ENCODE data around the gene WIPF1.

Gene WIPF1

GRCh38 chr2:174630107-174630506, 32.5 kb upstream of the WIPF1 start:
- TF ChIP-seq CTCF (IDR thresholded peaks at IDR 0.05; ENCODE audit: extremely low read depth, missing control alignments): no peak
- no peak for DNase-seq (ENCODE audit: low spot score)

GRCh38 chr2:174629506-174629905, 31.9 kb upstream of the WIPF1 start:
- no peak for DNase-seq (ENCODE audit: low spot score)

GRCh38 chr2:174628528-174629169, 31.0 kb upstream of the WIPF1 start:
- no peak for DNase-seq (ENCODE audit: low spot score)
- TF ChIP-seq CTCF (IDR thresholded peaks at IDR 0.05; ENCODE audit: extremely low read depth, missing control alignments): no peak

More at GRCh38 chr2:174629506-174629905, 31.9 kb upstream of the WIPF1 start:
- TF ChIP-seq CTCF (IDR thresholded peaks at IDR 0.05; ENCODE audit: extremely low read depth, missing control alignments): no peak

GRCh38 chr2:174627216-174627615, 29.6 kb upstream of the WIPF1 start:
- no peak for TF ChIP-seq CTCF (IDR thresholded peaks at IDR 0.05; ENCODE audit: extremely low read depth, missing control alignments)
- DNase-seq (ENCODE audit: low spot score): no peak

GRCh38 chr2:174624895-174625430, 27.4 kb upstream of the WIPF1 start:
- TF ChIP-seq CTCF (IDR thresholded peaks at IDR 0.05; ENCODE audit: extremely low read depth, missing control alignments): no peak

GRCh38 chr2:174623690-174624089, 26.1 kb upstream of the WIPF1 start:
- DNase-seq (ENCODE audit: low spot score): no peak
- no peak for TF ChIP-seq CTCF (IDR thresholded peaks at IDR 0.05; ENCODE audit: extremely low read depth, missing control alignments)

More at GRCh38 chr2:174624895-174625430, 27.4 kb upstream of the WIPF1 start:
- DNase-seq (ENCODE audit: low spot score): no peak

- no peak for TF ChIP-seq CTCF (IDR thresholded peaks at IDR 0.05; ENCODE audit: extremely low read depth, missing control alignments)
- no peak for DNase-seq (ENCODE audit: low spot score)
Observed at GRCh38 chr2:174623106-174623637, 25.6 kb upstream of the WIPF1 start.

All from GM20000 (cell line).